Measurements from ENCODE around the gene NR2F1-AS1.

The NR2F1-AS1 gene

GRCh38 chr5:93587597-93588351 is 6.8 kb upstream of the NR2F1-AS1 start:
- TF ChIP-seq CTCF (IDR thresholded peaks at IDR 0.05; ENCODE audit: borderline replicate concordance, insufficient read depth, low read depth, low read length), result no peak
- no peak overlapping the region for H3K4me3 ChIP-seq (ENCODE audit: low read depth, low read length)

DNA sequence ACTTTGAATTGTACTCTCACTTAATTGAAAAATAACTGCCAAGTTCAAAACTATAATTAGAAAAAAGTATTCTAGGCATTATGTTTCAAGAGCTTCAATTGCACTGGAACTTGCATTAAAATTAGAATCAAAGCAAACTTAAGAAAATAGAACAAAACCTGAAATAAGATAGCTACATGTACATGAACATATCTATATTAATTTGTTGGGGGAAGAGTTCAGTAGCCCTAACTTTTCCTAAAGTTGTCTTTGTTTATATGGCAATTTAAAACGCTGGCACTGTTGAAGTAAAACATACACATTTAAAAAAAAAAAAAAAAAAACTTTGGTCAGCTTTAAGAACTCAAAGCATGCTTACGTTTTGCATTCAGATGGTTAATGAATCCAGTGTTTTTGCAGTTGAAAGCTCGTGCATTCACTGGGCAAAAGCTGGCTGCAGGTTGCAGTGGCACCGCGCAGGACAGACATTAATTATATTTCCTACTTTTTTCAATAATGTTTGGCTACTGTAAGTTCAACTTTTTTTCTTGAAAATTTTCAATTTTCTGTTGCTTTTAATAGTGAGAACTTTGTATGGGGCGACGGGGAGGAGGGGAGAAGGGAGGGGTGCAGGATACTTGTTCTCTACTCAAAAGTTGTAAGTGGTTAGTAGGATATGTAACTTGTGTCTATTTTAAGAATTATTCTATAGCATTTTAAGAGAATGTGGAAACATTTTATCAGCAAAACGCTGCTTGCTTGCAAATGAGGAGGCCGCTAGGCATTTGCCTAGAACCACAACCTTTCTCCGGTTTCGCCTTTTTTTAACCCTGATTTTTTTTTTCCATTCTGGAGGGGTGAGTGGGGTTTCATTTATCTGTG is 5.9 kb upstream of the NR2F1-AS1 start:
- no peak for TF ChIP-seq CTCF (IDR thresholded peaks at IDR 0.05; ENCODE audit: borderline replicate concordance, insufficient read depth, low read depth, low read length)
- no peak overlapping the region for H3K4me3 ChIP-seq (ENCODE audit: low read depth, low read length)

GRCh38 chr5:93585767-93586385 is 4.9 kb upstream of the NR2F1-AS1 start:
- H3K4me3 ChIP-seq (ENCODE audit: low read depth, low read length), result no peak overlapping the region
- no peak for TF ChIP-seq CTCF (IDR thresholded peaks at IDR 0.05; ENCODE audit: borderline replicate concordance, insufficient read depth, low read depth, low read length)

- H3K4me3 ChIP-seq (ENCODE audit: low read depth, low read length), result peak overlapping the region; percentile 29
Measured at GRCh38 chr5:93585041-93585766, 4.2 kb upstream of the NR2F1-AS1 start.

DNA sequence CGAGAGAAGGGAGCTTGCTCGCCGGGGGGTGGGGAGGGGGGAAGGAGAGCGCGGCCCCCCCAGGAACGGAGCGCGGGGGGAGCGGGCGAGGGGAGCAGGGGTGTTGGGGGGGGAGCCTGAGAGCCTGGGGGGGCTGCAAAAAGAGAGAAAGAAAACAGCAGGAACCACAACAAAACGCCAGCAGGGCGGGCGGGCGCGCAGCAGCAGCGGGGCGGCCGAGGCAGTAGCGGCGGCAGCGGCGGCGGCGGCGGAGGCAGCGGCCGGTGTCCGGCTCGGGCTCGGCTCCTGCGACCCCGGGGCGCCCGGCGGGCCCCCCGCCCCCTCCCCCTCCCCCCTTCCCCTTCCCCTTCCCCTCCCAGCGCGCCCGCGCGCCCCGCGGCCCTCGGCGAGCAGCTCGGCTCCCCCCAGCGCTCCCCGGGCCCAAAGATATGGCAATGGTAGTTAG is 3.6 kb upstream of the NR2F1-AS1 start:
- no peak for TF ChIP-seq CTCF (IDR thresholded peaks at IDR 0.05; ENCODE audit: borderline replicate concordance, insufficient read depth, low read depth, low read length)
- H3K4me3 ChIP-seq (ENCODE audit: low read depth, low read length), result peak overlapping the region; percentile 26

More at GRCh38 chr5:93585041-93585766, 4.2 kb upstream of the NR2F1-AS1 start:
- no peak for TF ChIP-seq CTCF (IDR thresholded peaks at IDR 0.05; ENCODE audit: borderline replicate concordance, insufficient read depth, low read depth, low read length)

GRCh38 chr5:93583768-93584595 is 3.0 kb upstream of the NR2F1-AS1 start:
- no peak for TF ChIP-seq CTCF (IDR thresholded peaks at IDR 0.05; ENCODE audit: borderline replicate concordance, insufficient read depth, low read depth, low read length)
- H3K4me3 ChIP-seq (ENCODE audit: low read depth, low read length), result peak overlapping the region; percentile 26

Measured in GM12875 (cell line).